ENCODE data around the gene PTPRR. TPM values are rescaled to one million over a fixed set of nuclear protein-coding genes. Genes with fewer than 3 reads are reported as not detected.

Gene PTPRR
- total RNA-seq, 3 donors from 2014 or later: 16.6 to 46.9 (median 25.1) TPM

GRCh38 chr12:70806043-70806442 lies 114.5 kb downstream of the PTPRR start:
- intact Hi-C loops (cut with DNase I, micrococcal nuclease): no loop called here
- TF ChIP-seq CTCF (IDR thresholded peaks at IDR 0.05): no peak
- no peaks in the 10 kb centered on the region for H3K9me3 ChIP-seq
- DNase-seq: no peak
- H3K36me3 ChIP-seq (ENCODE audit: low read depth): no peaks in the 10 kb centered on the region
- H3K4me1 ChIP-seq (ENCODE audit: low read depth): no peaks in the 10 kb centered on the region
- peak; percentile 10 for ATAC-seq
- no peak overlapping the region for H3K4me3 ChIP-seq

GRCh38 chr12:70798016-70798783 lies 122.3 kb downstream of the PTPRR start:
- no peaks in the 10 kb centered on the region for H3K36me3 ChIP-seq (ENCODE audit: low read depth)
- DNase-seq: no peak
- H3K4me3 ChIP-seq: no peak overlapping the region
- H3K9me3 ChIP-seq: no peaks in the 10 kb centered on the region
- no peak for TF ChIP-seq CTCF (IDR thresholded peaks at IDR 0.05)
- H3K4me1 ChIP-seq (ENCODE audit: low read depth): no peaks in the 10 kb centered on the region
- no peak for ATAC-seq
- intact Hi-C loops (cut with DNase I, micrococcal nuclease): no loop called here

GRCh38 chr12:70796989-70797388 lies 123.5 kb downstream of the PTPRR start:
- intact Hi-C loops (cut with DNase I, micrococcal nuclease): no loop called here
- no peaks in the 10 kb centered on the region for H3K4me1 ChIP-seq (ENCODE audit: low read depth)
- DNase-seq (no peak), ATAC-seq (no peak)
- TF ChIP-seq CTCF (IDR thresholded peaks at IDR 0.05): no peak
- H3K9me3 ChIP-seq: no peaks in the 10 kb centered on the region
- H3K4me3 ChIP-seq: no peak overlapping the region
- H3K36me3 ChIP-seq (ENCODE audit: low read depth): no peaks in the 10 kb centered on the region

GRCh38 chr12:70795608-70796007 lies 124.9 kb downstream of the PTPRR start:
- H3K9me3 ChIP-seq: no peaks in the 10 kb centered on the region
- no peak for TF ChIP-seq CTCF (IDR thresholded peaks at IDR 0.05)
- no peak for DNase-seq
- H3K4me3 ChIP-seq: no peak overlapping the region
- ATAC-seq: no peak
- H3K4me1 ChIP-seq (ENCODE audit: low read depth): no peaks in the 10 kb centered on the region
- H3K36me3 ChIP-seq (ENCODE audit: low read depth): no peaks in the 10 kb centered on the region
- intact Hi-C loops (cut with DNase I, micrococcal nuclease): no loop called here

- H3K36me3 ChIP-seq (ENCODE audit: low read depth): no peaks in the 10 kb centered on the region
- intact Hi-C loops (cut with DNase I, micrococcal nuclease): no loop called here
- ATAC-seq (no peak), DNase-seq (no peak)
- H3K4me1 ChIP-seq (ENCODE audit: low read depth): no peaks in the 10 kb centered on the region
- no peaks in the 10 kb centered on the region for H3K9me3 ChIP-seq
- H3K4me3 ChIP-seq: no peak overlapping the region
- TF ChIP-seq CTCF (IDR thresholded peaks at IDR 0.05): no peak
Measured at GRCh38 chr12:70794131-70794530, 126.4 kb downstream of the PTPRR start.
